IMR-90 (cell line): ENCODE data around the gene GMCL1. TPM values are rescaled to one million over a fixed set of nuclear protein-coding genes. Genes with fewer than 3 reads are reported as not detected.

Experiments
- CHD1 ChIP-seq: IDR thresholded peaks from 2 replicates; pipeline ENCODE4 v1.6.1; 2012; ENCODE audit warnings: low read depth, low read length, improper control_type of control experiment
- NFE2L2 ChIP-seq: fragments of 150-350 bp; IDR thresholded peaks from 2 replicates; pipeline ENCODE4 v1.6.1; 2016; ENCODE audit warnings: low read depth, mild to moderate bottlenecking, low read length
- RCOR1 ChIP-seq: IDR thresholded peaks from 2 replicates; pipeline ENCODE4 v1.6.1; 2012; ENCODE audit warnings: mild to moderate bottlenecking, low read length, improper control_type of control experiment; ENCODE audit not compliant: insufficient replicate concordance
- polyA plus RNA-seq, 3 experiments: library from polyadenylated mRNA; depleted of rRNA; stranded (reverse); fragments of >200 nt; gene quantifications; 2 replicates each; pipeline ENCODE4 v1.2.3, GENCODE V29; 2012; ENCODE audit warnings: low replicate concordance in 1 of 3
- total RNA-seq: library from RNA; depleted of rRNA; stranded (reverse); fragments of >200 nt; gene quantifications from 2 replicates; pipeline ENCODE4 v1.2.3, GENCODE V29; 2012
- TF ChIP-seq, protein P1 (sequence below): conservative IDR thresholded peaks from 2 replicates; pipeline ENCODE4 v1.5.1; 2012; ENCODE audit warnings: mild to moderate bottlenecking, low read depth, low read length, improper control_type of control experiment

GMCL1 gene
- total and polyA plus RNA-seq, 2 of the 4 experiments (the other 2 are of a cell fraction) = 2.8 to 3.4 TPM

DNA sequence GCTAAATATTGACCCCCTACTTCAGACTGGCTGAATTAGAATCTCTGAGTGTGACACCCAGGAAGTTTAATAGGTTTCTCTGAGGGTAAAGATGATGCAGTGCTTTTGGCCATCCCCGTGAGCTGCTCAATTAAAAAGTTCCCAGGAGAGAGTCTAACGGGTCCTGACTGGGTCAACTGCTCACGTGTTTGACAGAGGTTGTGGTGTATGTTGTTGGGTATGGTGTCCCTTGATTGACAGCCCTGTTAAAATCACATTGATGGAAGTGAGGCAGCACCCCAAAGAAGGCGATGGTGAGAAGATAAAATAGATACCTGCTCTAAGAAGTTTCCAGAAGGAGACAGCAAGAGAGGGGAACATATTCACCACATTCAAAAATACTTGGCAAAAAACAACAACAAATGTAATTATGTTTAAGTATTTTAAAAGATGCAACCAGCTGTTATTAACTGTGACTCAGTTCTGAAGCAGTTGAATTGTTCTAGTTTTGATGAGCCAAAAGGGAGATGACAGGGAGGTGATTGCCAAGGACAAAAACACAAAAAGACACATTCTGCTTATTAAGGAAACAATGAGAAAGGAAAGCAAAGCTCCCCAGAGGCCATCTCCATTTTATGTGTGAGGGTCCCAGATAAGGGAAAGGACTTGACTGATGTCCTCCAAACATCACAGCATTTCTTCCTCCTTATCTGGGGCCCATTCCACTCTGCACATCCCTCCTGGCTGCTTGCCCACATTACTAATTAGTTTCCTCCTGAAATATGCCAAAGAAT lies 11.5 kb upstream of the GMCL1 start (continued):
- TF ChIP-seq, protein P1, sequence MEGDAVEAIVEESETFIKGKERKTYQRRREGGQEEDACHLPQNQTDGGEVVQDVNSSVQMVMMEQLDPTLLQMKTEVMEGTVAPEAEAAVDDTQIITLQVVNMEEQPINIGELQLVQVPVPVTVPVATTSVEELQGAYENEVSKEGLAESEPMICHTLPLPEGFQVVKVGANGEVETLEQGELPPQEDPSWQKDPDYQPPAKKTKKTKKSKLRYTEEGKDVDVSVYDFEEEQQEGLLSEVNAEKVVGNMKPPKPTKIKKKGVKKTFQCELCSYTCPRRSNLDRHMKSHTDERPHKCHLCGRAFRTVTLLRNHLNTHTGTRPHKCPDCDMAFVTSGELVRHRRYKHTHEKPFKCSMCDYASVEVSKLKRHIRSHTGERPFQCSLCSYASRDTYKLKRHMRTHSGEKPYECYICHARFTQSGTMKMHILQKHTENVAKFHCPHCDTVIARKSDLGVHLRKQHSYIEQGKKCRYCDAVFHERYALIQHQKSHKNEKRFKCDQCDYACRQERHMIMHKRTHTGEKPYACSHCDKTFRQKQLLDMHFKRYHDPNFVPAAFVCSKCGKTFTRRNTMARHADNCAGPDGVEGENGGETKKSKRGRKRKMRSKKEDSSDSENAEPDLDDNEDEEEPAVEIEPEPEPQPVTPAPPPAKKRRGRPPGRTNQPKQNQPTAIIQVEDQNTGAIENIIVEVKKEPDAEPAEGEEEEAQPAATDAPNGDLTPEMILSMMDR = no peak
- no peak for TF ChIP-seq NFE2L2
- no peak for TF ChIP-seq RCOR1
- TF ChIP-seq CHD1 = no peak
